HCT116 (cell line): ENCODE results near the gene FAN1. TPM values are rescaled to one million over a fixed set of nuclear protein-coding genes. Genes with fewer than 3 reads are reported as not detected.

ENCODE experiments used
- ATAC-seq: fragments of 200-7000 bp; cut with Tn5 transposase; 2 replicates; pipeline ENCODE4 v1.9.1; 2020; ENCODE audit warnings: mild to moderate bottlenecking, moderate library complexity
- BruUV-seq: library from RNA; stranded (reverse); fragments of 400-500 nt; replicated peaks from 2 replicates; lab custom pipeline; 2021; lab: Mats Ljungman, UMichigan
- CTCF ChIA-PET: fragments of 300-600 bp; sonication (Branson Sonifier 250); formaldehyde crosslinking; loops from one replicate; lab custom pipeline; 2021; ENCODE audit warnings: antibody characterized with exemption; lab: Charles Lee
- POLR2A ChIA-PET: fragments of 300-600, 350-600 bp; sonication (Branson Sonifier 250); formaldehyde crosslinking; loops from one replicate; lab custom pipeline; 2021; ENCODE audit warnings: antibody characterized with exemption; lab: Charles Lee
- RAD21 ChIA-PET, 2 experiments: fragments of 300-600 bp; sonication (Branson Sonifier 250); formaldehyde crosslinking; loops; one replicate each; lab custom pipeline; 2023; ENCODE audit warnings: low total read pairs in 2 of 2; ENCODE audit not compliant: uncharacterized antibody in 2 of 2, unreplicated experiment in 2 of 2, low non-redundant PET in 1 of 2; lab: Charles Lee
- DNase-seq: peaks from one replicate; pipeline ENCODE4 v3.0.0-alpha.2; 2010; ENCODE audit warnings: low read depth, low spot score
- H2AFZ ChIP-seq: fragments of 200-600 bp; shearing (Covaris generic), sonication (generic); 2 replicates; pipeline ENCODE4 v1.6.1; 2017; ENCODE audit warnings: low read depth, mixed run types, mixed read lengths, antibody characterized with exemption, low read length; ENCODE audit not compliant: poor library complexity, severe bottlenecking
- H3K27ac ChIP-seq: 2 replicates; pipeline ENCODE4 v1.5.1; 2012; ENCODE audit warnings: low read depth, low read length
- H3K27me3 ChIP-seq: fragments of 200-600 bp; sonication (generic); 2 replicates; pipeline ENCODE4 v1.6.1; 2016; ENCODE audit warnings: mixed run types, low read length, mixed read lengths; ENCODE audit not compliant: insufficient read depth
- H3K36me3 ChIP-seq, 2 experiments: fragments of 200-500 bp in 1 of 2; fragments of 200-600 bp in 1 of 2; sonication (Bioruptor generic) in 1 of 2; sonication (generic) in 1 of 2; 2 replicates each; pipeline versions ENCODE4 v1.5.1 to v1.6.1; 2014 to 2016; ENCODE audit warnings: low read length in 2 of 2, inconsistent platforms in 1 of 2, mixed read lengths in 1 of 2, mixed run types in 1 of 2; ENCODE audit not compliant: insufficient read depth in 2 of 2, control insufficient read depth in 1 of 2
- H3K4me1 ChIP-seq, 2 experiments: fragments of 200-600 bp in 1 of 2; sonication (generic) in 1 of 2; 2 replicates each; pipeline versions ENCODE4 v1.5.1 to v1.6.1; 2012 to 2017; ENCODE audit warnings: low read length in 2 of 2, inconsistent platforms in 1 of 2, mild to moderate bottlenecking in 1 of 2, mixed read lengths in 1 of 2, mixed run types in 1 of 2, moderate library complexity in 1 of 2; ENCODE audit not compliant: insufficient read depth in 2 of 2, control insufficient read depth in 1 of 2
- H3K4me2 ChIP-seq: fragments of 200-600 bp; sonication (generic); 2 replicates; pipeline ENCODE4 v1.6.1; 2017; ENCODE audit warnings: mixed run types, low read length, mixed read lengths
- H3K4me3 ChIP-seq, 2 experiments: fragments of 200-600 bp in 1 of 2; sonication (generic) in 1 of 2; replicated peaks in 1 of 2; 2 replicates each; pipeline ENCODE4 v1.5.1; 2011 to 2016; ENCODE audit warnings: low read length in 2 of 2, control low read depth in 1 of 2, low read depth in 1 of 2, mild to moderate bottlenecking in 1 of 2, mixed read lengths in 1 of 2, mixed run types in 1 of 2
- H3K79me2 ChIP-seq: fragments of 200-600 bp; sonication (generic); 2 replicates; pipeline ENCODE4 v1.6.1; 2017; ENCODE audit warnings: mild to moderate bottlenecking, mixed run types, low read length, moderate library complexity, mixed read lengths; ENCODE audit not compliant: insufficient read depth
- H3K9ac ChIP-seq: fragments of 200-600 bp; sonication (generic); 2 replicates; pipeline ENCODE4 v1.6.1; 2016; ENCODE audit warnings: low read length, mixed read lengths
- H3K9me2 ChIP-seq: fragments of 200-600 bp; sonication (generic), shearing (Covaris generic); 2 replicates; pipeline ENCODE4 v1.6.1; 2017; ENCODE audit warnings: mixed run types, mild to moderate bottlenecking, moderate library complexity; ENCODE audit not compliant: insufficient read depth
- H3K9me3 ChIP-seq, 2 experiments: fragments of 200-500 bp in 1 of 2; fragments of 200-600 bp in 1 of 2; sonication (Bioruptor generic) in 1 of 2; sonication (generic) in 1 of 2; 2 replicates each; pipeline ENCODE4 v1.6.1; 2014 to 2017; ENCODE audit warnings: low read length in 2 of 2, mixed read lengths in 2 of 2, inconsistent platforms in 1 of 2, low read depth in 1 of 2, mild to moderate bottlenecking in 1 of 2, mixed run types in 1 of 2, moderate library complexity in 1 of 2; ENCODE audit not compliant: control insufficient read depth in 1 of 2, insufficient read depth in 1 of 2
- H4K20me1 ChIP-seq: fragments of 200-600 bp; sonication (generic), shearing (Covaris generic); 2 replicates; pipeline ENCODE4 v1.6.1; 2017; ENCODE audit warnings: mixed run types, mild to moderate bottlenecking, moderate library complexity; ENCODE audit not compliant: insufficient read depth
- ATF3 ChIP-seq: IDR thresholded peaks from 2 replicates; pipeline ENCODE4 v1.6.1; 2012
- CBX3 ChIP-seq: IDR thresholded peaks from 2 replicates; pipeline ENCODE4 v1.6.1; 2012; ENCODE audit warnings: low read depth
- CEBPB ChIP-seq: IDR thresholded peaks from 2 replicates; pipeline ENCODE4 v1.6.1; 2012; ENCODE audit warnings: low read depth
- EGR1 ChIP-seq: IDR thresholded peaks from 2 replicates; pipeline ENCODE4 v1.6.1; 2012; ENCODE audit warnings: low read depth
- ELF1 ChIP-seq: IDR thresholded peaks from 2 replicates; pipeline ENCODE4 v1.6.1; 2012; ENCODE audit warnings: low read depth, borderline replicate concordance
- EZH2 ChIP-seq: fragments of 200-600 bp; sonication (generic); IDR thresholded peaks from 2 replicates; pipeline ENCODE4 v1.6.1; 2017; ENCODE audit warnings: antibody characterized with exemption, mixed run types
- EZH2phosphoT487 ChIP-seq: fragments of 200-600 bp; IDR thresholded peaks from 2 replicates; pipeline ENCODE4 v1.6.1; 2018; ENCODE audit warnings: antibody characterized with exemption, borderline replicate concordance
- FOSL1 ChIP-seq: IDR thresholded peaks from 2 replicates; pipeline ENCODE4 v1.6.1; 2012; ENCODE audit warnings: low read depth
- JUND ChIP-seq: IDR thresholded peaks from 2 replicates; pipeline ENCODE4 v1.6.1; 2012
- POLR2AphosphoS5 ChIP-seq: IDR thresholded peaks from 2 replicates; pipeline ENCODE4 v1.6.1; 2011; ENCODE audit warnings: mild to moderate bottlenecking, low read depth, low read length, moderate library complexity
- RAD21 ChIP-seq: IDR thresholded peaks from 2 replicates; pipeline ENCODE4 v1.6.1; 2012; ENCODE audit warnings: low read depth, mild to moderate bottlenecking
- SIN3A ChIP-seq: IDR thresholded peaks from 2 replicates; pipeline ENCODE4 v1.6.1; 2012; ENCODE audit warnings: low read depth
- SP1 ChIP-seq: IDR thresholded peaks from 2 replicates; pipeline ENCODE4 v1.6.1; 2012; ENCODE audit warnings: low read depth
- SRF ChIP-seq: IDR thresholded peaks from 2 replicates; pipeline ENCODE4 v1.6.1; 2012; ENCODE audit warnings: low read depth
- ZNF274 ChIP-seq: fragments of 200-500 bp; sonication (Bioruptor generic); IDR thresholded peaks from 2 replicates; pipeline ENCODE4 v1.6.1; 2014; ENCODE audit warnings: mild to moderate bottlenecking, low read depth, low read length, inconsistent platforms
- intact Hi-C: fragments of 100-400 bp; cut with micrococcal nuclease; formaldehyde crosslinking; loops from 2 replicates; pipeline ENCODE4 v1.10.0; 2022
- total RNA-seq: library from RNA; stranded (reverse); gene quantifications from one replicate; pipeline ENCODE4 v1.2.1, GENCODE V29; 2021; ENCODE audit not compliant: unreplicated experiment
- TF ChIP-seq, protein P1 (sequence below): IDR thresholded peaks from 2 replicates; pipeline ENCODE4 v1.6.1; 2011; ENCODE audit warnings: mild to moderate bottlenecking, low read length, moderate library complexity; ENCODE audit not compliant: insufficient replicate concordance; ENCODE audit errors: extremely low read depth
- TF ChIP-seq, protein P2 (sequence below), 3 experiments: fragments of 200-600 bp in 1 of 3; sonication (generic) in 1 of 3; IDR thresholded peaks in 2 of 3; conservative IDR thresholded peaks in 1 of 3; 2 replicates each; pipeline ENCODE4 v1.5.1; 2012 to 2017; ENCODE audit warnings: low read depth in 2 of 3, low read length in 2 of 3, antibody characterized with exemption in 1 of 3, borderline replicate concordance in 1 of 3, control low read depth in 1 of 3, mild to moderate bottlenecking in 1 of 3, mixed read lengths in 1 of 3, mixed run types in 1 of 3, moderate library complexity in 1 of 3; ENCODE audit not compliant: insufficient read depth in 1 of 3
- TF ChIP-seq, protein P3 (sequence below): IDR thresholded peaks from 2 replicates; pipeline ENCODE4 v1.6.1; 2012

The FAN1 gene
- total RNA-seq, 1 experiment from 2014 or later: 17.4 TPM

DNA sequence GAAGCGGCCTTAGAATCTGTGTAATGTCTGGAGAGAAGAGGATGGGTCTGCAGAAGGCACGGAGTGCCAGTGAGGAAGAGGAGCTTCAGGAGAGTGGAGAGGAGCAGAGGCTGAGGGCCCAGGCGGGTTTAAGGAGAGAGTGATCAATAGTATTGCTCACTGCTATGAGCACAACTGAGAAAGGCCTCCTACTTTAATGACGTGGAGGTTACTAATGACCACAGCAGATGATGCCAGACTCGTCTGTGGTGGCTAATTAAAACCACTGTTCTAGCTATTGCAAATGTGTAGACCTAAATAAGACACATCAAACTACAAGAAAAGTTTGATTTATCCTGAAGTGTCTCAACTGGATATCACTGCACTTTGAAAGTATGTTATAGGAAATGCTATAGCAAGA lies 54.5 kb downstream of the FAN1 start (continued):
- TF ChIP-seq SRF: no peak
- TF ChIP-seq ATF3: no peak
- TF ChIP-seq, protein P1, sequence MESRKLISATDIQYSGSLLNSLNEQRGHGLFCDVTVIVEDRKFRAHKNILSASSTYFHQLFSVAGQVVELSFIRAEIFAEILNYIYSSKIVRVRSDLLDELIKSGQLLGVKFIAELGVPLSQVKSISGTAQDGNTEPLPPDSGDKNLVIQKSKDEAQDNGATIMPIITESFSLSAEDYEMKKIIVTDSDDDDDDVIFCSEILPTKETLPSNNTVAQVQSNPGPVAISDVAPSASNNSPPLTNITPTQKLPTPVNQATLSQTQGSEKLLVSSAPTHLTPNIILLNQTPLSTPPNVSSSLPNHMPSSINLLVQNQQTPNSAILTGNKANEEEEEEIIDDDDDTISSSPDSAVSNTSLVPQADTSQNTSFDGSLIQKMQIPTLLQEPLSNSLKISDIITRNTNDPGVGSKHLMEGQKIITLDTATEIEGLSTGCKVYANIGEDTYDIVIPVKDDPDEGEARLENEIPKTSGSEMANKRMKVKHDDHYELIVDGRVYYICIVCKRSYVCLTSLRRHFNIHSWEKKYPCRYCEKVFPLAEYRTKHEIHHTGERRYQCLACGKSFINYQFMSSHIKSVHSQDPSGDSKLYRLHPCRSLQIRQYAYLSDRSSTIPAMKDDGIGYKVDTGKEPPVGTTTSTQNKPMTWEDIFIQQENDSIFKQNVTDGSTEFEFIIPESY: no peak
- TF ChIP-seq SP1: no peak
- TF ChIP-seq POLR2AphosphoS5: no peak

DNA sequence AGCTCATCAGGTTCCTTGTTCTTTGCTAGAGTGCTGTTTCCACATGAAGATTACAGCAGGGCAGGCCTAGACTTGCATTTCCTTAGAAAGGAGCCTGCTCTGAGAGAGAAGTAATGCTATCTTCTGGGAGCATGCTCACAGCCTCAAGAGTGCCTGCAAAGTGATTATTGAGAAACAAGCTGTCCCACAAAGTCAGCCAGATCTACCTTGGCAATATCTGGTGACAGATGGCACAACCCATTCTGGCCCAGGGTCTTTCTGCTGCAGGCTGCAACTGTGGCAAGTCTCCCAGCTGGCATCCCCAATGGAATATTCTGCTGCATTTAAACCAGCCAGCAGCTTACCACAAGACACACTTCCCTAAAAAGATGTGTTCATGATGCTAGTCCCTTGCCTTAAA lies 58.4 kb downstream of the FAN1 start:
- no peak for TF ChIP-seq FOSL1
- no peak for TF ChIP-seq ZNF274
- TF ChIP-seq JUND: no peak
- TF ChIP-seq CEBPB: no peak
- no peak for TF ChIP-seq ELF1
- no peak for TF ChIP-seq SRF
- no peak for TF ChIP-seq RAD21
- TF ChIP-seq EZH2: no peak
- TF ChIP-seq SIN3A: no peak
- TF ChIP-seq, protein P1: no peak
- TF ChIP-seq, protein P2, sequence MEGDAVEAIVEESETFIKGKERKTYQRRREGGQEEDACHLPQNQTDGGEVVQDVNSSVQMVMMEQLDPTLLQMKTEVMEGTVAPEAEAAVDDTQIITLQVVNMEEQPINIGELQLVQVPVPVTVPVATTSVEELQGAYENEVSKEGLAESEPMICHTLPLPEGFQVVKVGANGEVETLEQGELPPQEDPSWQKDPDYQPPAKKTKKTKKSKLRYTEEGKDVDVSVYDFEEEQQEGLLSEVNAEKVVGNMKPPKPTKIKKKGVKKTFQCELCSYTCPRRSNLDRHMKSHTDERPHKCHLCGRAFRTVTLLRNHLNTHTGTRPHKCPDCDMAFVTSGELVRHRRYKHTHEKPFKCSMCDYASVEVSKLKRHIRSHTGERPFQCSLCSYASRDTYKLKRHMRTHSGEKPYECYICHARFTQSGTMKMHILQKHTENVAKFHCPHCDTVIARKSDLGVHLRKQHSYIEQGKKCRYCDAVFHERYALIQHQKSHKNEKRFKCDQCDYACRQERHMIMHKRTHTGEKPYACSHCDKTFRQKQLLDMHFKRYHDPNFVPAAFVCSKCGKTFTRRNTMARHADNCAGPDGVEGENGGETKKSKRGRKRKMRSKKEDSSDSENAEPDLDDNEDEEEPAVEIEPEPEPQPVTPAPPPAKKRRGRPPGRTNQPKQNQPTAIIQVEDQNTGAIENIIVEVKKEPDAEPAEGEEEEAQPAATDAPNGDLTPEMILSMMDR (IDR thresholded peaks at IDR 0.05 in 2 of 3, conservative IDR thresholded peaks at IDR 0.05 in 1 of 3; ENCODE audit: borderline replicate concordance in 1 of 3, insufficient read depth in 1 of 3, low read depth in 2 of 3, low read length in 2 of 3): no peak
- no peak for TF ChIP-seq ATF3
- TF ChIP-seq, protein P3, sequence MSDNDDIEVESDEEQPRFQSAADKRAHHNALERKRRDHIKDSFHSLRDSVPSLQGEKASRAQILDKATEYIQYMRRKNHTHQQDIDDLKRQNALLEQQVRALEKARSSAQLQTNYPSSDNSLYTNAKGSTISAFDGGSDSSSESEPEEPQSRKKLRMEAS: no peak
- TF ChIP-seq EZH2phosphoT487: no peak
- no peak for TF ChIP-seq CBX3
- TF ChIP-seq EGR1: no peak
- ChIA-PET RAD21 (no interaction called here), POLR2A (no interaction called here), CTCF (no interaction called here)
- Histone ChIP-seq H3K9me3 (no peaks in the 10 kb centered on the region), H3K36me3 (peaks cover 0 to 9% of the 10 kb centered on the region in 2 experiments; a peak in 2 of 4 replicates), H3K4me2 (no peak overlapping the region), H3K79me2 (no peaks in the 10 kb centered on the region), H3K9me2 (no peaks in the 10 kb centered on the region), H3K9ac (no peak overlapping the region), H3K4me1 (no peaks in the 10 kb centered on the region), H3K4me3 (no peak overlapping the region), H4K20me1 (no peaks in the 10 kb centered on the region), H2AFZ (no peak overlapping the region), H3K27me3 (no peaks in the 10 kb centered on the region), H3K27ac (no peak overlapping the region)
- no TSS peak for BruUV-seq
- intact Hi-C loops: no loop called here
- ATAC-seq: no peak
- DNase-seq: no peak
